Measurements from ENCODE around the gene NME7.

DNA sequence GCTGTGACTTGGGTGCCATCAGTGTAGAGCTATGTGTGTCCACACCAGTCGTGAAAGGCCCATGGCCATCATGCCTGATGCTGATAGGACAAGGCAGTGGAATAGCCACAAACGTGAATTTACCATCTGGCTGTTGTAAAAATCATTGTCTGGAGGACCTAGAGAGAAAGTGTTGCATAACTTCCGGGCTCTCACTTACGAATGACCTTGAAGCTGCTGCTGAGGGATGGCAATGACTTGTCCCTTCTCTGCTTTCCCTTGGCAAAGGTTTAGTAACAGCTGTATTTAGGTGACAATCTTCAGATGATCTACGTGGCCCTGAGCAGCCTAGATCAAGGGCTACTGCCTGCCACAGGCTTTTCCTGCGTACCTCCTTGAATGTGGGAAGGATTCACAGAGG is 255.4 kb downstream of the NME7 start:
- TF ChIP-seq CTCF (conservative IDR thresholded peaks at IDR 0.05; ENCODE audit: low read depth in 2 of 2), result no peak
- no peak for TF ChIP-seq EZH2 (IDR thresholded peaks at IDR 0.05; ENCODE audit: low read depth, unreplicated experiment)
- no peak for TF ChIP-seq JUNB (IDR thresholded peaks at IDR 0.05; ENCODE audit: unreplicated experiment)
